SU-DHL-6 (cell line): ENCODE data around the gene SLC35B2.

Experiments used
- CTCF ChIP-seq: fragments of 200-600 bp; sonication (generic); IDR thresholded peaks from one replicate; pipeline ENCODE4 v1.5.1; 2017; ENCODE audit warnings: antibody characterized with exemption, mild to moderate bottlenecking, low read length, moderate library complexity; ENCODE audit not compliant: insufficient read depth, poor library complexity, severe bottlenecking
- EZH2phosphoT487 ChIP-seq: fragments of 200-600 bp; sonication (generic), shearing (Covaris generic); conservative IDR thresholded peaks from 2 replicates; pipeline ENCODE4 v1.6.1; 2018; ENCODE audit warnings: mild to moderate bottlenecking, antibody characterized with exemption, low read length, moderate library complexity, mixed read lengths

- TF ChIP-seq CTCF (no peak), EZH2phosphoT487 (no peak)
Observed at GRCh38 chr6:44278315-44278714, 21.0 kb upstream of the SLC35B2 start.
